K562 (cell line): ENCODE data around the gene ZFP30. TPM values are rescaled to one million over a fixed set of nuclear protein-coding genes. Genes with fewer than 3 reads are reported as not detected.

Source experiments
- ARID3B ChIP-seq: fragments of 250-450 bp; sonication (Bioruptor Pico); IDR thresholded peaks from 2 replicates; pipeline ENCODE4 v1.4.0; 2020; ENCODE audit warnings: borderline replicate concordance
- ESRRA ChIP-seq: fragments of 450-650 bp; IDR thresholded peaks from 2 replicates; pipeline ENCODE4 v1.6.1; 2014; ENCODE audit warnings: low read depth, mild to moderate bottlenecking, moderate library complexity, borderline replicate concordance
- HNRNPUL1 ChIP-seq: fragments of 200-400 bp; formaldehyde crosslinking; IDR thresholded peaks from 2 replicates; pipeline ENCODE4 v1.6.1; 2017; ENCODE audit warnings: low read length
- NCOA1 ChIP-seq: fragments of 450-650 bp; IDR thresholded peaks from 2 replicates; pipeline ENCODE4 v1.6.1; 2016; ENCODE audit warnings: low read depth
- REST ChIP-seq, 2 experiments: fragments of 450-650 bp; formaldehyde crosslinking in 1 of 2; IDR thresholded peaks; 2 replicates each; pipeline versions ENCODE4 v1.4.0 to v1.6.1; 2014 to 2020; ENCODE audit warnings: mild to moderate bottlenecking in 2 of 2, borderline replicate concordance in 1 of 2, low read depth in 1 of 2
- SAP30 ChIP-seq: fragments of 200-600 bp; sonication (generic); IDR thresholded peaks from 2 replicates; pipeline ENCODE4 v1.6.1; 2012; ENCODE audit warnings: borderline replicate concordance, low read depth, mild to moderate bottlenecking, moderate library complexity, low read length, control low read depth, inconsistent platforms; ENCODE audit not compliant: insufficient read depth, poor library complexity, severe bottlenecking
- SMARCC2 ChIP-seq: fragments of 450-650 bp; IDR thresholded peaks from 2 replicates; pipeline ENCODE4 v1.6.1; 2017; ENCODE audit warnings: antibody characterized with exemption, moderate library complexity, mild to moderate bottlenecking, low read depth
- SRF ChIP-seq, 2 experiments: fragments of 250-450, 450-650 bp in 1 of 2; sonication (Bioruptor Pico) in 1 of 2; sonication (generic) in 1 of 2; formaldehyde crosslinking; IDR thresholded peaks; 2 replicates each; pipeline versions ENCODE4 v1.5.0 to v1.5.1; 2020 to 2022; ENCODE audit warnings: mild to moderate bottlenecking in 1 of 2, missing genetic modification reagents in 1 of 2
- STAG1 ChIP-seq: sonication (generic); formaldehyde crosslinking; IDR thresholded peaks from 2 replicates; pipeline ENCODE4 v1.5.0; 2020; ENCODE audit warnings: missing genetic modification reagents, borderline replicate concordance
- TRIM24 ChIP-seq, 2 experiments: fragments of 450-650 bp; IDR thresholded peaks; 2 replicates each; pipeline ENCODE4 v1.6.1; 2016
- XRCC5 ChIP-seq: fragments of 200-400 bp; formaldehyde crosslinking; IDR thresholded peaks from 2 replicates; pipeline ENCODE4 v1.6.1; 2017; ENCODE audit warnings: low read depth, mild to moderate bottlenecking, low read length
- ZNF253 ChIP-seq: fragments of 250-450 bp; sonication (Bioruptor Pico); conservative IDR thresholded peaks from 2 replicates; pipeline ENCODE4 v1.6.1; 2021; ENCODE audit warnings: mild to moderate bottlenecking
- ZNF449 ChIP-seq: fragments of 250-450 bp; sonication (Bioruptor Pico); IDR thresholded peaks from 2 replicates; pipeline ENCODE4 v1.8.0; 2022; ENCODE audit warnings: moderate library complexity, mild to moderate bottlenecking, inconsistent platforms
- polyA plus RNA-seq, 8 experiments: library from polyadenylated mRNA; depleted of rRNA in 4 of 8; stranded (reverse) in 5 of 8; unstranded in 3 of 8; fragments of >200 nt; fragmentation: Nextera tagmentation in 2 of 8; fragmentation: Illumina TruSeq in 1 of 8; extraction: Ambion mirVana in 2 of 8; extraction: Trizol in 1 of 8; gene quantifications; 2 replicates each; pipeline versions ENCODE4 v1.2.1 to v1.2.3, GENCODE V29; 2011 to 2014; ENCODE audit warnings: inconsistent platforms in 1 of 8, missing spikeins in 1 of 8
- total RNA-seq, 7 experiments: library from RNA; depleted of rRNA in 6 of 7; stranded (reverse); fragments of >200 nt in 6 of 7; fragmentation: Illumina TruSeq in 2 of 7; extraction: Trizol in 2 of 7; gene quantifications; 2 replicates each; pipeline versions ENCODE4 v1.2.1 to v1.2.3, GENCODE V29; 2011 to 2021; ENCODE audit warnings: low replicate concordance in 1 of 7
- TF ChIP-seq, protein P1 (sequence below): IDR thresholded peaks from 2 replicates; pipeline ENCODE4 v1.6.1; 2012; ENCODE audit warnings: low read depth, low read length, improper control_type of control experiment, borderline replicate concordance

The ZFP30 gene
- total and polyA plus RNA-seq, 9 of the 15 experiments (the other 6 are each of a cell fraction or from before 2014, with no cell fraction given): 1.1 to 11.3 (median 4.9) TPM

GRCh38 chr19:37594304-37594981 is 60.8 kb downstream of the ZFP30 start, which contains the start of the genes ZNF540 and ZNF571 (continued):
- TF ChIP-seq SAP30: no peak
- no peak for TF ChIP-seq ARID3B (CRISPR knock-in tag)
- TF ChIP-seq ESRRA: no peak
- TF ChIP-seq SRF (CRISPR knock-in tag; IDR thresholded peaks at IDR 0.05): no peak
- TF ChIP-seq TRIM24 (IDR thresholded peaks at IDR 0.05): no peak
- TF ChIP-seq XRCC5: no peak
- TF ChIP-seq STAG1 (CRISPR knock-in tag): no peak
- TF ChIP-seq REST (IDR thresholded peaks at IDR 0.05; ENCODE audit: borderline replicate concordance): peak; percentile 49
- no peak for TF ChIP-seq REST (CRISPR knock-in tag; IDR thresholded peaks at IDR 0.05; ENCODE audit: low read depth)
- TF ChIP-seq ZNF253 (CRISPR knock-in tag): no peak
- TF ChIP-seq SMARCC2: no peak
- TF ChIP-seq, protein P1, sequence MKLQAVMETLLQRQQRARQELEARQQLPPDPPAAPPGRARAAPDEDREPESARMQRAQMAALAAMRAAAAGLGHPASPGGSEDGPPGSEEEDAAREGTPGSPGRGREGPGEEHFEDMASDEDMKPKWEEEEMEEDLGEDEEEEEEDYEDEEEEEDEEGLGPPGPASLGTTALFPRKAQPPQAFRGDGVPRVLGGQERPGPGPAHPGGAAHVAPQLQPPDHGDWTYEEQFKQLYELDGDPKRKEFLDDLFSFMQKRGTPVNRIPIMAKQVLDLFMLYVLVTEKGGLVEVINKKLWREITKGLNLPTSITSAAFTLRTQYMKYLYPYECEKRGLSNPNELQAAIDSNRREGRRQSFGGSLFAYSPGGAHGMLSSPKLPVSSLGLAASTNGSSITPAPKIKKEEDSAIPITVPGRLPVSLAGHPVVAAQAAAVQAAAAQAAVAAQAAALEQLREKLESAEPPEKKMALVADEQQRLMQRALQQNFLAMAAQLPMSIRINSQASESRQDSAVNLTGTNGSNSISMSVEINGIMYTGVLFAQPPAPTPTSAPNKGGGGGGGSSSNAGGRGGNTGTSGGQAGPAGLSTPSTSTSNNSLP: no peak
- TF ChIP-seq ZNF449 (CRISPR knock-in tag): no peak
- TF ChIP-seq HNRNPUL1: no peak
- no peak for TF ChIP-seq NCOA1
